Neural progenitor cell (in vitro differentiated cells): ENCODE results near the gene PPARG.

ENCODE experiments used
- CTCF ChIP-seq: fragments of 200-600 bp; sonication (generic); IDR thresholded peaks from 2 replicates; pipeline ENCODE4 v1.5.1; 2017; ENCODE audit warnings: antibody characterized with exemption, mild to moderate bottlenecking
- EZH2 ChIP-seq: fragments of 200-600 bp; sonication (generic); IDR thresholded peaks from 2 replicates; pipeline ENCODE4 v1.6.1; 2017; ENCODE audit warnings: antibody characterized with exemption, mild to moderate bottlenecking, moderate library complexity
- EZH2phosphoT487 ChIP-seq: fragments of 200-600 bp; sonication (generic); IDR thresholded peaks from 2 replicates; pipeline ENCODE4 v1.6.1; 2017; ENCODE audit warnings: antibody characterized with exemption

- no peak for TF ChIP-seq CTCF
- no peak for TF ChIP-seq EZH2phosphoT487
- TF ChIP-seq EZH2 = no peak
Measured at GRCh38 chr3:12454816-12455121, 165.9 kb downstream of the PPARG start.
